HS-5 (cell line): ENCODE results near the gene TRIM5.
"Not testable (repeated sequence)": the region's sequence is repeated elsewhere in the genome, so short reads cannot be mapped to it uniquely, and the experiment has no call there.

ENCODE experiments used
- DNase-seq: peaks from one replicate; pipeline ENCODE4 v3.0.0-alpha.2; 2012; ENCODE audit warnings: low read depth

The TRIM5 gene, protein sequence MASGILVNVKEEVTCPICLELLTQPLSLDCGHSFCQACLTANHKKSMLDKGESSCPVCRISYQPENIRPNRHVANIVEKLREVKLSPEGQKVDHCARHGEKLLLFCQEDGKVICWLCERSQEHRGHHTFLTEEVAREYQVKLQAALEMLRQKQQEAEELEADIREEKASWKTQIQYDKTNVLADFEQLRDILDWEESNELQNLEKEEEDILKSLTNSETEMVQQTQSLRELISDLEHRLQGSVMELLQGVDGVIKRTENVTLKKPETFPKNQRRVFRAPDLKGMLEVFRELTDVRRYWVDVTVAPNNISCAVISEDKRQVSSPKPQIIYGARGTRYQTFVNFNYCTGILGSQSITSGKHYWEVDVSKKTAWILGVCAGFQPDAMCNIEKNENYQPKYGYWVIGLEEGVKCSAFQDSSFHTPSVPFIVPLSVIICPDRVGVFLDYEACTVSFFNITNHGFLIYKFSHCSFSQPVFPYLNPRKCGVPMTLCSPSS

DNA sequence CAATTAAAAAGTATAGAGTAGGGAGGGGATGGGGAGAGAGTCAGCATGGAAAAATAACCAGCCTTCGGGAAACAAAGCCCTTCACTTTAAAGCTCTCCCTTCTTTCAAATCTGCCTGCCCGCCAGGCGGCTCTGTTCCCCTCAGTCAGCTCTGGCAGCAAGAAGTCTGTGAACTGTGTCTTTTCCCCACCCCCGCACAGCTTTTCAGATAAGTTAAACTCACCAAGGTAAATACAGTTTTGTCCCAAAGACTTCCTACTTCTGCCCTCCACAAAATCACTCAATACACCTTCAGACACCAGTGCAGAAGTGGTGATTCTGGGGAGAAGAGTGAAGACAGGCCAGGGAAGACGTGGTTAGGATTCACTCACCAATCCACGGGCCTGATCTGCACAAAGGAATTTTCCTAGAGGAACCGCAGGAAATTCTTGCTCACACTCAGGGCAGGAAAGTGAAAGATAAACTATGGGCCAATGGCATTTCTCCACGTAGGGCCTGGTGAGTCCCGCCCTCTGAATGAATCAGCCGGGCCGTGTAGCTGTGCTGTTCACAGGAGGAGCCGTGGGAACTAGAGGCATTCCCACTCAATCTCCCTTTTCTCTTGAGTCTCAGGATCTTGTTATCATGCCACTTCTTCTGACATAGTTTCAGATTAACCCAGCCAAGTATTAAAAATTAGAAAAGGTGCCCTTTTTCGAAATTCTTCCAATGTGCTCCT lies at the start of gene TRIM5:
TSS of gene TRIM5 (minus strand) at position 429 of the 717 bp plus-strand sequence. CDS start 4,897 bp downstream, outside the sequence.
- DNase-seq: peak; percentile 93

GRCh38 chr11:5727691-5728090 lies 42.8 kb upstream of the TRIM5 start:
- DNase-seq: no peak

DNA sequence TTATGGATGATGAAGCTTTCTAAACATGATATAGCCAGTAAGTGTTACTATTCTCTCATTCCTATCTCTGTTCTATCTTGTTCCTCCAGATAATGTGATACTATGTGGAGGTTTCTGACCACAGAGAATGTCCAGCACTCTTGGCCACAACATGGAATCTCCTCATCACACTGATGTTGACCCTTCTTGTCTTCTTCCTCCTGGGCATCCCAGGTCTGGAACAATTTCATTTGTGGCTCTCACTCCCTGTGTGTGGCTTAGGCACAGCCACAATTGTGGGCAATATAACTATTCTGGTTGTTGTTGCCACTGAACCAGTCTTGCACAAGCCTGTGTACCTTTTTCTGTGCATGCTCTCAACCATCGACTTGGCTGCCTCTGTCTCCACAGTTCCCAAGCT lies 41.5 kb upstream of the TRIM5 start:
- DNase-seq: no peak

- no peak for DNase-seq
These were observed 37.7 kb upstream of the TRIM5 start for GRCh38 chr11:5722622-5723021.

DNA sequence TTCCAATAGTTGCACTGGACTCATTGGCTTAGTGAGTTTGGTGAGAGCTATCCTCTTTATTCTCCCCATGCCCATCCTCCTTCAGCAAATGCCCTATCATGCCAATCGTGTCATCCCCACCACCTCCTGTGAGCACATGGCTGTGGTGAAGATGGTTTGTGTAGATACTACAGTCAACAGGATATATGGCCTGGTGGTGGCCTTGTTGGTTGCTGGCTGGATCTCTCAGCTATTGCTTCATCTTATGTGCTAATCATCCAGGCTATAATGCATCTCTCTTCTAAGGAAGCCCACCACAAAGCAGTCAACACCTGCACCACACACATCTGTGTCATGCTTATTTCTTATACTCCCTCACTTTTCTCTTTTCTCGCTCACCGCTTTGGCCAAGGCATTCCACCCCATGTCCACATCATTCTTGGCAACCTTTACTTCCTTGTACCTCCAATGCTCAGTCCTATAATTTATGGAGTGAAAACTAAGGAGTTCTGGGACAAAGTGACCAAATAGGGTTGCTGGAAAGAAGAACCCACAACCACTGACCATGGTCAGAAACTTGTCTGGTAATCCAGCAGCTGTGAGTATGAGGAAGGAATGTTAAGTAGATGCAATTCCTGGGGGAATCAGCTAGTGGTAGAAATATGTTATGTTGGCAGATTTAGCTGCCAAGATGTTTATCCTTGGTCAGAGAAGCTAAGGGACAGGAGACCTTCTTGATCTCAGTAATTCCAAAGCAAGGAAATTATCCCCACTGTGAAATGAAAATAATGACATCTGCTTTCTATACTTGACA lies 35.0 kb upstream of the TRIM5 start:
- no peak for DNase-seq

DNA sequence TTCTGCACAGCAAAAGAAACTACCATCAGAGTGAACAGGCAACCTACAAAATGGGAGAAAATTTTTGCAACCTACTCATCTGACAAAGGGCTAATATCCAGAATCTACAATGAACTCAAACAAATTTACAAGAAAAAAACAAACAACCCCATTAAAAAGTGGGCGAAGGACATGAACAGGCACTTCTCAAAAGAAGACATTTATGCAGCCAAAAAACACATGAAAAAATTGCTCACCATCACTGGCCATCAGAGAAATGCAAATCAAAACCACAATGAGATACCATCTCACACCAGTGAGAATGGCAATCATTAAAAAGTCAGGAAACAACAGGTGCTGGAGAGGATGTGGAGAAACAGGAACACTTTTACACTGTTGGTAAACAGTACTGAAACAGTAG lies 31.6 kb upstream of the TRIM5 start:
- not testable (repeated sequence) for DNase-seq

DNA sequence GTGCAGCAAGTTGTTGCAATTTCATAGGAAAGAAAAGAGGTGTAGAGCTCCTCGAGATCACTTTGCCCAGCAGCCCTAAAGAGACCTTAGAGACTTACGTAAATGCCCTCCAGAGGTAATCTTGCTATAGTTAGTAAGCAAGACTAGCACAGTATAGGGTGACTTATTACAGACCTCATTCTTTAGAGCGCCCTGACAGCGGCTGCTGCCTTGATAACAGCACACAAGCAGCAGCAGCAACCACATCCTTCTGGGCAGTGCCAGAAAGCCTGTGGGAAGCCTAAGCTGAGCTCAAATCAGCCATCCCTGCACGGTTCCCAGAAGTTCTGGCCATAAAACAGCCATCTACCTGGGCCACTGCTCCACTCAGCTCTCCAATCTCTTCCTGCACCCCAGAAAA lies 28.8 kb upstream of the TRIM5 start:
- no peak for DNase-seq

GRCh38 chr11:5712507-5712906 lies 27.6 kb upstream of the TRIM5 start:
- DNase-seq: no peak

DNA sequence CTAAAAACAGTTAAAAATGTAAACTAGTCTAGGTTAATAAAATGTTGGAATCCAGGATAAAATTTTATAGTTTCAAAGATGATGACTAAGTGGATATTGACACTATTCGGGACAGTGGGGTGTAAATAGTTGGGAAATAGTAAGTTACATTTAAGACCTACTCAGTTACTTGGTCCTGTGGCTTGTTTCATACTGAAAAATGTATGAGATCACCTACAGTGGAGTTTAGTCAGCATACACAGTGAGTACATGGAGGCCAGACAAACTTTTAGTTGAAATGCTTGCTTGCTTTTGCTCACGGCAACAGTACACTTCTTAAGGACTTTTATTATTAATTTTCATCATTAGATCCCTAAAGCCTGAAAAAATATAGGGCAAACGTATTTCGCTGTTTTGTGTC lies 20.8 kb upstream of the TRIM5 start:
- DNase-seq: peak; percentile 14

DNA sequence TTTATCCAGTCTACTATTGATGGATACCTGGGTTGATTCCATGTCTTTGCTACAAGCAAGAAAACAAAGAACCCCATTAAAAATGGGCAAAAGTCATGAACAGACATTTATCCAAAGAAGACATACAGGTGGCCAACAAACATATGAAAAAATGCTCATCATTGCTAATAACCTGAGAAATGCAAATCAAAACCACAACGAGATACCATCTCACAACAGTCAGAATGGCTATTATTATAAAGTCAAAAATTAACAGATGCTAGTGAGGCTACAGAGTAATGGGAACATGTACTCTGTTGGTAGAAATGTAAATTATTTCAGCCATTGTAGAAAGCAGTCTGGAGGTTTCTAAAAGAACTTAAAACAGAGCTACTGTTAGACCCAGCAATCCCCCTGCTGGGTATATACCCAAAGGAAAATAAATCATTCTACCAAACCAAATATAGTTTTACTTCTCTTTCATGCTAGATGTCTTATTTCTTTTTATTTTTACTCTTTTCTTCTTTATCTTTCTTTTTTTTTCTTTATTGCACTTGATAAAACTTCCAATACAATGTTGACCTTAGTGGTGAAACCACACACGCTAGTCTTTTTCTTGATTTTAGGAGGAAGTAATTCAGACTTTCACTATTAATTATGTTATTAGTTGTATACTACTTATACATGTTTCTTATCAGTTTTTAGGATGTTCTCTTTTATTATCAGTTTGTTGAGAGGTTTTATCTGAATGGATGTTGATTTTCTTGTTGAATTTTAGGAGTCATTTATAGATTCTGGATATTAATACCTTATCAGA lies 19.1 kb upstream of the TRIM5 start:
- DNase-seq: no peak

- no peak for DNase-seq
These were observed 16.2 kb upstream of the TRIM5 start for GRCh38 chr11:5701055-5701577.

DNA sequence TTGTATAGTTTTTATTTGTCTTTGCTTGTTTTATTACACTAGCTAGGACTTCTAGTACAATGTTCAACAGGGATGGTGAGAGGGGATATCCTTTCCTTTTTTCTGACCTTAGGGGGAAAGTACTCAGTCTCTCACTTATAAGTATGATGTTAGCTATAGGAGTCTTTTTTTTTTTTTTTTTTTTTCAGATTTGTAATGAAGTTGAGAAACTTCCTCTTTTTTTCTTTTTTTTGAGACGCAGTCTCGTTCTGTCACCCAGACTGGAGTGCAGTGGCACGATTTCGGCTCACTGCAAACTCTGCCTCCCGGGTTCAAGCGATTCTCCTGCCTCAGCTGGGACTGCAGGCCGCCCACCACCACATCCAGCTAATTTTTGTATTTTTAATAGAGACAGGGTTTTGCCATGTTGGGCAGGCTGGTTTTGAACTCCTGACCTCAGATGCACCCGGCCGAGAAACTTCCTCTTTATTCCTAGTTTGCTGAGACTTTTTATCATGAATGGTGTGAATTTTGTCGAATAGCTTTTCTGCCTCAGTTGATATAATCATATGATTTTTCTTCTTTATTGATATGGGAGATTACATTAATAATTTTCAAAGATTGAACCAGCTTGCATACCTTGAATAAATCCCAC lies 15.7 kb upstream of the TRIM5 start:
- DNase-seq: no peak

DNA sequence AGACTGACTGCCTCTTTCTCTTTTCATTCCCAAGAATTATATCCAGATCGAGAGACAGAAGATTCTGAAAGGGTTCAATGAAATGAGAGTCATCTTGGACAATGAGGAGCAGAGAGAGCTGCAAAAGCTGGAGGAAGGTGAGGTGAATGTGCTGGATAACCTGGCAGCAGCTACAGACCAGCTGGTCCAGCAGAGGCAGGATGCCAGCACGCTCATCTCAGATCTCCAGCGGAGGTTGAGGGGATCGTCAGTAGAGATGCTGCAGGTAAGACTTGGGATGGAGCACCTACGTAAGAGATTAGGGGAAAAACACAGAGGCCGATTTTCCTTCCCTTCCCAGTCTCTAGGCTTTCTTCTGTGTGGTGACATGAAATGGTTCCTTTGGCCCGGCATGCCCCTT lies 13.4 kb upstream of the TRIM5 start:
- no peak for DNase-seq

DNA sequence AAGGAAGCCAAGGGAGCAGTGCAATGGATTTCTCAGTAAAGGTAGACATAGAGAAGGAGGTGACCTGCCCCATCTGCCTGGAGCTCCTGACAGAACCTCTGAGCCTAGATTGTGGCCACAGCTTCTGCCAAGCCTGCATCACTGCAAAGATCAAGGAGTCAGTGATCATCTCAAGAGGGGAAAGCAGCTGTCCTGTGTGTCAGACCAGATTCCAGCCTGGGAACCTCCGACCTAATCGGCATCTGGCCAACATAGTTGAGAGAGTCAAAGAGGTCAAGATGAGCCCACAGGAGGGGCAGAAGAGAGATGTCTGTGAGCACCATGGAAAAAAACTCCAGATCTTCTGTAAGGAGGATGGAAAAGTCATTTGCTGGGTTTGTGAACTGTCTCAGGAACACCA lies 11.3 kb upstream of the TRIM5 start:
- no peak for DNase-seq

- no peak for DNase-seq
These were observed 10.7 kb upstream of the TRIM5 start for GRCh38 chr11:5695580-5695979.

- DNase-seq: no peak
These were observed 9.8 kb upstream of the TRIM5 start for GRCh38 chr11:5694642-5695041.

- no peak for DNase-seq
These were observed 7.1 kb upstream of the TRIM5 start for GRCh38 chr11:5691964-5692361.

- DNase-seq: not testable (repeated sequence)
These were observed 6.5 kb upstream of the TRIM5 start for GRCh38 chr11:5691238-5691963.

GRCh38 chr11:5690736-5691135 lies 5.9 kb upstream of the TRIM5 start:
- no peak for DNase-seq

GRCh38 chr11:5690216-5690615 lies 5.3 kb upstream of the TRIM5 start:
- no peak for DNase-seq
